GOT3 (cell line): ENCODE results near the gene SEC22A.

Source experiments
- DNase-seq: peaks from one replicate; lab custom pipeline; 2025; ENCODE audit warnings: mixed read lengths; lab: John Stamatoyannopoulos, UW

SEC22A gene

GRCh38 chr3:123263941-123264340 is 62.2 kb downstream of the SEC22A start:
- DNase-seq = no peak

GRCh38 chr3:123267821-123268220 is 66.1 kb downstream of the SEC22A start:
- no peak for DNase-seq

- no peak for DNase-seq
Measured at GRCh38 chr3:123270818-123271217, 69.1 kb downstream of the SEC22A start.

GRCh38 chr3:123271466-123272159 is 69.9 kb downstream of the SEC22A start:
- DNase-seq = no peak

- DNase-seq = no peak
Measured at GRCh38 chr3:123272547-123272946, 70.8 kb downstream of the SEC22A start.

- no peak for DNase-seq
Measured at GRCh38 chr3:123275691-123276090, 73.9 kb downstream of the SEC22A start.

- no peak for DNase-seq
Measured at GRCh38 chr3:123276346-123277006, 74.7 kb downstream of the SEC22A start.

GRCh38 chr3:123277106-123277505 is 75.4 kb downstream of the SEC22A start:
- DNase-seq = no peak

GRCh38 chr3:123278446-123278845 is 76.7 kb downstream of the SEC22A start:
- no peak for DNase-seq

- DNase-seq = no peak
Measured at GRCh38 chr3:123279121-123279520, 77.4 kb downstream of the SEC22A start.

GRCh38 chr3:123281406-123281805 is 79.7 kb downstream of the SEC22A start:
- DNase-seq = no peak

GRCh38 chr3:123281929-123282328 is 80.2 kb downstream of the SEC22A start:
- no peak for DNase-seq

- no peak for DNase-seq
Measured at GRCh38 chr3:123282461-123282860, 80.7 kb downstream of the SEC22A start.

- no peak for DNase-seq
Measured at GRCh38 chr3:123283074-123283473, 81.3 kb downstream of the SEC22A start.

- no peak for DNase-seq
Measured at GRCh38 chr3:123283657-123284398, 82.1 kb downstream of the SEC22A start.

GRCh38 chr3:123284399-123285010 is 82.8 kb downstream of the SEC22A start:
- DNase-seq = no peak

GRCh38 chr3:123285066-123285465 is 83.3 kb downstream of the SEC22A start:
- DNase-seq = no peak

GRCh38 chr3:123285479-123285878 is 83.7 kb downstream of the SEC22A start:
- no peak for DNase-seq

GRCh38 chr3:123285931-123286307 is 84.2 kb downstream of the SEC22A start:
- DNase-seq = no peak

- no peak for DNase-seq
Measured at GRCh38 chr3:123286308-123287023, 84.7 kb downstream of the SEC22A start.

GRCh38 chr3:123287051-123287961 is 85.6 kb downstream of the SEC22A start:
- DNase-seq = no peak
